Caco-2 (cell line): Measurements from ENCODE around the gene SNCA. TPM values are rescaled to one million over a fixed set of nuclear protein-coding genes. Genes with fewer than 3 reads are reported as not detected.

ENCODE experiments used
- BruUV-seq: library from RNA; stranded (reverse); fragments of 400-500 nt; replicated peaks from 2 replicates; lab custom pipeline; 2021; lab: Mats Ljungman, UMichigan
- CTCF ChIA-PET: fragments of 300-600 bp; sonication (Branson Sonifier 250); formaldehyde crosslinking; loops from one replicate; lab custom pipeline; 2022; ENCODE audit warnings: antibody characterized with exemption; lab: Charles Lee
- POLR2A ChIA-PET: fragments of 300-600 bp; sonication (Branson Sonifier 250); formaldehyde crosslinking; loops from one replicate; lab custom pipeline; 2022; ENCODE audit warnings: antibody characterized with exemption; lab: Charles Lee
- DNase-seq, 2 experiments: peaks; one replicate each; pipeline versions ENCODE4 v3.0.0 to v3.0.0-alpha.2; 2020 to 2022
- H3K27me3 ChIP-seq: replicated peaks from 2 replicates; pipeline ENCODE4 v1.6.0; 2011; ENCODE audit warnings: low read length; ENCODE audit not compliant: control insufficient read depth, insufficient read depth
- H3K36me3 ChIP-seq: 2 replicates; pipeline ENCODE4 v1.5.1; 2011; ENCODE audit warnings: low read length; ENCODE audit not compliant: control insufficient read depth, insufficient read depth
- H3K4me1 ChIP-seq: fragments of 250-450 bp; sonication (Bioruptor Pico); 2 replicates; pipeline ENCODE4 v1.5.1; 2020; ENCODE audit warnings: mild to moderate bottlenecking
- H3K4me3 ChIP-seq: 2 replicates; pipeline ENCODE4 v1.5.1; 2011; ENCODE audit warnings: low read depth, mild to moderate bottlenecking, control low read depth, low read length
- H3K9me3 ChIP-seq: fragments of 250-450 bp; sonication (Bioruptor Pico); 2 replicates; pipeline ENCODE4 v1.5.1; 2020; ENCODE audit warnings: mild to moderate bottlenecking, moderate library complexity
- H3K27ac Mint-ChIP-seq: one replicate; pipeline ENCODE4 v1.8.0; 2022; ENCODE audit warnings: mixed read lengths; ENCODE audit not compliant: unreplicated experiment
- H3K27me3 Mint-ChIP-seq: one replicate; pipeline ENCODE4 v1.8.0; 2022; ENCODE audit warnings: mixed read lengths; ENCODE audit not compliant: insufficient read depth, unreplicated experiment
- H3K36me3 Mint-ChIP-seq: one replicate; pipeline ENCODE4 v1.8.0; 2022; ENCODE audit warnings: mild to moderate bottlenecking, mixed read lengths; ENCODE audit not compliant: insufficient read depth, unreplicated experiment
- H3K4me1 Mint-ChIP-seq: one replicate; pipeline ENCODE4 v1.8.0; 2022; ENCODE audit warnings: low read depth, mixed read lengths; ENCODE audit not compliant: unreplicated experiment
- H3K4me3 Mint-ChIP-seq: one replicate; pipeline ENCODE4 v1.8.0; 2022; ENCODE audit warnings: mild to moderate bottlenecking, moderate library complexity, mixed read lengths; ENCODE audit not compliant: unreplicated experiment
- H3K9me3 Mint-ChIP-seq: one replicate; pipeline ENCODE4 v1.8.0; 2022; ENCODE audit warnings: mixed read lengths; ENCODE audit not compliant: unreplicated experiment
- intact Hi-C: fragments of 100-400 bp; cut with micrococcal nuclease; formaldehyde crosslinking; loops from one replicate; pipeline ENCODE4 v1.10.0; 2022; ENCODE audit not compliant: unreplicated experiment
- total RNA-seq: library from RNA; stranded (reverse); gene quantifications from 2 replicates; pipeline ENCODE4 v1.2.3, GENCODE V29; 2022
- TF ChIP-seq, protein P1 (sequence below), 2 experiments: fragments of 200-600 bp in 1 of 2; IDR thresholded peaks; 1 replicate in 1 of 2; 2 replicates in 1 of 2; pipeline versions ENCODE4 v1.5.1 to v1.8.0; 2011 to 2022; ENCODE audit warnings: antibody characterized with exemption in 1 of 2, control low read depth in 1 of 2, inconsistent platforms in 1 of 2, low read depth in 1 of 2, low read length in 1 of 2, mild to moderate bottlenecking in 1 of 2, moderate library complexity in 1 of 2; ENCODE audit not compliant: insufficient read depth in 1 of 2, severe bottlenecking in 1 of 2, unreplicated experiment in 1 of 2

SNCA gene
- total RNA-seq, 1 experiment from 2014 or later, result 8.4 TPM

DNA sequence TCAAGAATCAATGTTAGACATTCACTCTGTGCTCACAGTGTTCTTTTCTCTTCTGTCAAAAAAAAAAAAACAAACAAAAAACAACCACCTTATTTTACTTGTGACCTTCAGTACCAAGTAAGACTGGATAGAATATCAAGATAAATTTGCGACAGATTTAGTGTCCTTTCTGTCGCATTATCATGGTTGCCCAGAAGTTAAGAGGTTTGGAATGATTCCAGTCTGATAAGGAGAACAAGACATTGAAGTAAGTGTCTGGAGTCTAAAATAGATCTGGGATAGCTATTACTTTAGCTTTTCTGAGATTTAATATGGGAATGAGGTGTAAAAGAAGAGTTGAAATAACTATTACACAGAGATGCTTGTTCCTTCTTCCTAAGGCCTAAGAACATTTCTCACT is 31.7 kb downstream of the SNCA start:
- no peak for DNase-seq
- TF ChIP-seq, protein P1, sequence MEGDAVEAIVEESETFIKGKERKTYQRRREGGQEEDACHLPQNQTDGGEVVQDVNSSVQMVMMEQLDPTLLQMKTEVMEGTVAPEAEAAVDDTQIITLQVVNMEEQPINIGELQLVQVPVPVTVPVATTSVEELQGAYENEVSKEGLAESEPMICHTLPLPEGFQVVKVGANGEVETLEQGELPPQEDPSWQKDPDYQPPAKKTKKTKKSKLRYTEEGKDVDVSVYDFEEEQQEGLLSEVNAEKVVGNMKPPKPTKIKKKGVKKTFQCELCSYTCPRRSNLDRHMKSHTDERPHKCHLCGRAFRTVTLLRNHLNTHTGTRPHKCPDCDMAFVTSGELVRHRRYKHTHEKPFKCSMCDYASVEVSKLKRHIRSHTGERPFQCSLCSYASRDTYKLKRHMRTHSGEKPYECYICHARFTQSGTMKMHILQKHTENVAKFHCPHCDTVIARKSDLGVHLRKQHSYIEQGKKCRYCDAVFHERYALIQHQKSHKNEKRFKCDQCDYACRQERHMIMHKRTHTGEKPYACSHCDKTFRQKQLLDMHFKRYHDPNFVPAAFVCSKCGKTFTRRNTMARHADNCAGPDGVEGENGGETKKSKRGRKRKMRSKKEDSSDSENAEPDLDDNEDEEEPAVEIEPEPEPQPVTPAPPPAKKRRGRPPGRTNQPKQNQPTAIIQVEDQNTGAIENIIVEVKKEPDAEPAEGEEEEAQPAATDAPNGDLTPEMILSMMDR (IDR thresholded peaks at IDR 0.05; ENCODE audit: insufficient read depth in 1 of 2, low read depth in 1 of 2, low read length in 1 of 2, severe bottlenecking in 1 of 2, unreplicated experiment in 1 of 2), result no peak
- H3K36me3 Mint-ChIP-seq, result no peaks in the 10 kb centered on the region
- CTCF ChIA-PET, result no interaction called here
- no peak overlapping the region for H3K4me3 ChIP-seq
- H3K4me1 ChIP-seq, result peaks cover 3% of the 10 kb centered on the region; the same call in 1 of the 2 replicates
- POLR2A ChIA-PET, result no interaction called here
- H3K27me3 ChIP-seq, result no peaks in the 10 kb centered on the region
- no peaks in the 10 kb centered on the region for H3K9me3 ChIP-seq
- no peaks in the 10 kb centered on the region for H3K27me3 Mint-ChIP-seq
- no TSS peak for BruUV-seq
- no peak overlapping the region for H3K27ac Mint-ChIP-seq
- no peak overlapping the region for H3K4me3 Mint-ChIP-seq
- H3K9me3 Mint-ChIP-seq, result no peaks in the 10 kb centered on the region
- intact Hi-C loops, result no loop called here
- H3K4me1 Mint-ChIP-seq, result no peaks in the 10 kb centered on the region
- H3K36me3 ChIP-seq, result no peaks in the 10 kb centered on the region

DNA sequence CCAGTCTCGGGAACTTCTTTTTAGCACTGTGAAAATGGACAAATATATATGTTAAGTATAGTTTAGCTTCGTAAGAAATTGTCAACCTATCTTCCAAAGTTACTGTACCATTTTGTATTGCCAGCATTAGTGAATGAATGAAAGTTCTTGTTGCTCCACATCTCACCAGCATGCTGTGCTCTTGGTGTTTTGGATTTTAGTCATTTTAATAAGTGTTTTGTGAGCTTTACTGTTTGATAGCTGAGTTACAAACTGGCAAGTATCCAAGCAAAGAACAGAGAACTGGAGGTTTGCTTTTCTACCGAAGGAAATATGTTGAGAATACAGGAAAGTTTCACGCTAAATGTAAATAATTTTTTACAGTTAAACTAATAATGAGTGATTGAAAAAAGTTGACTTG is 33.0 kb downstream of the SNCA start:
- H3K4me3 Mint-ChIP-seq, result no peak overlapping the region
- no peaks in the 10 kb centered on the region for H3K9me3 Mint-ChIP-seq
- H3K4me1 ChIP-seq, result peaks cover 7% of the 10 kb centered on the region; the same call in 1 of the 2 replicates
- H3K27me3 Mint-ChIP-seq, result no peaks in the 10 kb centered on the region
- H3K36me3 Mint-ChIP-seq, result no peaks in the 10 kb centered on the region
- H3K4me3 ChIP-seq, result no peak overlapping the region
- no peak for DNase-seq
- no TSS peak for BruUV-seq
- TF ChIP-seq, protein P1 (IDR thresholded peaks at IDR 0.05; ENCODE audit: insufficient read depth in 1 of 2, low read depth in 1 of 2, low read length in 1 of 2, severe bottlenecking in 1 of 2, unreplicated experiment in 1 of 2), result no peak
- H3K9me3 ChIP-seq, result no peaks in the 10 kb centered on the region
- no peaks in the 10 kb centered on the region for H3K27me3 ChIP-seq
- POLR2A ChIA-PET, result no interaction called here
- CTCF ChIA-PET, result no interaction called here
- intact Hi-C loops, result no loop called here
- no peaks in the 10 kb centered on the region for H3K36me3 ChIP-seq
- H3K4me1 Mint-ChIP-seq, result no peaks in the 10 kb centered on the region
- H3K27ac Mint-ChIP-seq, result no peak overlapping the region

DNA sequence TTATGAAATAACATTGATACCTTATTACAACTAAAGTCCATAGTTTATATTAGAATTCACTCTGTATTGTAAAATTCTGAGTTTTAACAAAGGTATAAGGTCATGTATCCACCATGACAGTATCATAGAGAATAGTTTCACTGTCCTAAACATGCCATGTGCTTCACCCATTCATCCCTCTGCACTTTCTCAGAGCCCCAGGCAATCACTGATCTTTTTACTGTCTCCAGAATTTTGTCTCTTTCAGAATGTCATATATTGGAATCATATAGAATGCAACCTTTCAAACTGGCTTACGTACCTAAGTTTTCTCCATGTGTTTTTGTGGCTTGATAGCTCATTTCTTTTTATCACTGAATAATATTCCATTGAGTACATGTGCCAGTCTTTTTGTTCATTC is 33.9 kb downstream of the SNCA start:
- DNase-seq, result no peak
- BruUV-seq, result no TSS peak
- Mint-ChIP-seq H3K9me3 (no peaks in the 10 kb centered on the region), H3K27me3 (no peaks in the 10 kb centered on the region), H3K27ac (no peak overlapping the region), H3K4me3 (no peak overlapping the region), H3K4me1 (no peaks in the 10 kb centered on the region), H3K36me3 (no peaks in the 10 kb centered on the region)
- ChIA-PET CTCF (no interaction called here), POLR2A (no interaction called here)
- Histone ChIP-seq H3K9me3 (no peaks in the 10 kb centered on the region), H3K36me3 (no peaks in the 10 kb centered on the region), H3K4me3 (no peak overlapping the region), H3K4me1 (peaks cover 7% of the 10 kb centered on the region; the same call in 1 of the 2 replicates), H3K27me3 (no peaks in the 10 kb centered on the region)
- TF ChIP-seq, protein P1 (IDR thresholded peaks at IDR 0.05; ENCODE audit: insufficient read depth in 1 of 2, low read depth in 1 of 2, low read length in 1 of 2, severe bottlenecking in 1 of 2, unreplicated experiment in 1 of 2), result no peak
- intact Hi-C loops, result no loop called here
